HG03108 (cell line): ENCODE results near the gene GALNT17.

Experiments used
- ATAC-seq: cut with Tn5 transposase; IDR thresholded peaks from one replicate; pipeline ENCODE4 v1.9.1; 2021; ENCODE audit warnings: moderate library complexity; ENCODE audit not compliant: unreplicated experiment

Gene GALNT17

GRCh38 chr7:71385330-71385729 lies 253.4 kb downstream of the GALNT17 start:
- ATAC-seq: no peak

GRCh38 chr7:71386152-71386785 lies 254.3 kb downstream of the GALNT17 start:
- no peak for ATAC-seq

- no peak for ATAC-seq
Measured at GRCh38 chr7:71388181-71388580, 256.2 kb downstream of the GALNT17 start.

GRCh38 chr7:71389976-71390375 lies 258.0 kb downstream of the GALNT17 start:
- no peak for ATAC-seq

GRCh38 chr7:71393661-71394060 lies 261.7 kb downstream of the GALNT17 start:
- ATAC-seq: no peak

GRCh38 chr7:71402684-71403083 lies 270.7 kb downstream of the GALNT17 start:
- ATAC-seq: no peak

GRCh38 chr7:71403202-71403946 lies 271.4 kb downstream of the GALNT17 start:
- no peak for ATAC-seq

GRCh38 chr7:71404726-71405345 lies 272.9 kb downstream of the GALNT17 start:
- no peak for ATAC-seq

- no peak for ATAC-seq
Measured at GRCh38 chr7:71408271-71408670, 276.3 kb downstream of the GALNT17 start.

- ATAC-seq: no peak
Measured at GRCh38 chr7:71409550-71410157, 277.7 kb downstream of the GALNT17 start.

GRCh38 chr7:71411475-71411874 lies 279.5 kb downstream of the GALNT17 start:
- ATAC-seq: no peak

GRCh38 chr7:71414490-71414889 lies 282.5 kb downstream of the GALNT17 start:
- ATAC-seq: no peak

GRCh38 chr7:71419546-71420337 lies 287.8 kb downstream of the GALNT17 start:
- ATAC-seq: no peak

- no peak for ATAC-seq
Measured at GRCh38 chr7:71422104-71422503, 290.2 kb downstream of the GALNT17 start.

GRCh38 chr7:71424166-71425035 lies 292.5 kb downstream of the GALNT17 start:
- no peak for ATAC-seq

GRCh38 chr7:71429083-71429482 lies 297.1 kb downstream of the GALNT17 start:
- no peak for ATAC-seq

- ATAC-seq: no peak
Measured at GRCh38 chr7:71430246-71430645, 298.3 kb downstream of the GALNT17 start.

GRCh38 chr7:71439321-71439720 lies 307.4 kb downstream of the GALNT17 start:
- no peak for ATAC-seq

- ATAC-seq: no peak
Measured at GRCh38 chr7:71442492-71443190, 310.7 kb downstream of the GALNT17 start.
